Myocyte (in vitro differentiated cells): ENCODE measurements around the gene ZNF609. TPM values are rescaled to one million over a fixed set of nuclear protein-coding genes. Genes with fewer than 3 reads are reported as not detected.

Experiments used
- DNase-seq: peaks from one replicate; pipeline ENCODE4 v3.0.0-alpha.2; 2012; ENCODE audit warnings: low read depth
- total RNA-seq: library from RNA; depleted of rRNA; stranded (reverse); fragments of >200 nt; gene quantifications from 2 replicates; pipeline ENCODE4 v1.2.3, GENCODE V29; 2014

Gene ZNF609
- total RNA-seq, 1 donor from 2014 or later = 16.2 TPM

DNA sequence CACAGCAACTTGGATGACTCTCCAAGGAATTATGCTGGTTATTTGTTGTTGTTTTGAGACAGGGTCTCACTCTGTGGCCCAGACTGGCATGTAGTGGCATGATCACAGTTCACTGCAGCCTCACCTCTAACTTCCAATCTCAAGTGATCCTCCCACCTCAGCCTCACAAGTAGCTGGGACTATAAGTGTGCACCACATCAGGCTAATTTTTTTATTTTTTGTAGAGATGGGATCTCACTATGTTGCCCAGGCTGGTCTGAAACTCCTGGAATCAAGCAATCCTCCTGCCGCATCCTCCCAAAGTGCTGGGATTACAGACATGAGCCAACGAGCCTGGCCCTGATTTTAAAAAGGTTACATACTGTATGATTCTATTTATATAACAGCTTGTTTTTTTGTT lies 252.0 kb downstream of the ZNF609 start:
- DNase-seq = no peak

DNA sequence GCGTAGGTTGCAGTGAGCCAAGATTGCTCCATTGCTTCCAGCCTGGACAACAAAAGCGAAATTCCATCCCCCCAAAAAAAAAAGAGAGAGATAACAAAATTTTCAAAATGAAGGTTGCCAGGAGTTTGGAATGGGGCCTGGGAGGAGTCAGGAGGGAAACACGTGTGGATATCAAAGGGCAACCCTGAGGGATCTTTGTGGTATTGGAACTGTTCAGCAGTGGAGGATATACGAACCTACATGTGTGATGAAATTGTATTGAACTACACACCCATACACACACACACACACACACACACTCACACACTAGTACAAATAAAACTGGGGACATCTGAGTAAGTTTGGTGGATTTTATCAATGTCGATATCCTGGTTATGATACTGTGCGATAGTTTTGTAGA lies 253.2 kb downstream of the ZNF609 start:
- DNase-seq = no peak

- DNase-seq = no peak
These were observed 256.1 kb downstream of the ZNF609 start for GRCh38 chr15:64716452-64716851.

DNA sequence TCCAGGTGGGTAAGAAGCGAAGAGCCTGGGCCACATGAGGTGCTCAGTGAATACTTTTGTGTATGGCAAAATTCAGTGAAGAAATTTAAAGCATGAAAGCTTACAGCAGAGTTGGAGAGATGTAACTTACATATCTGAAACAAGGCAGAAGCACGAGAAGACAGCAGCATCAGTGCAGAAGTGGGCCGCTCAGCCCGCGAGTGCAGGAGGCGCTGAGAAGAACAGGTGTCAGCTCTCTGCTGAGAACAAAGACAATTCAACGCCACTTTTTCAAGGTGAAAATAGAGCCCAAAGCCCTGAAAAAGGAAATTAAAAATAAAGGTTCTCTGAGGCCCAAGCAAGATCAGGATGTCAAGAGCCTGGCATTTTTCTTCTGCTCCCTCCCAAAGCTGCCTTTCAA lies 256.8 kb downstream of the ZNF609 start:
- no peak for DNase-seq

DNA sequence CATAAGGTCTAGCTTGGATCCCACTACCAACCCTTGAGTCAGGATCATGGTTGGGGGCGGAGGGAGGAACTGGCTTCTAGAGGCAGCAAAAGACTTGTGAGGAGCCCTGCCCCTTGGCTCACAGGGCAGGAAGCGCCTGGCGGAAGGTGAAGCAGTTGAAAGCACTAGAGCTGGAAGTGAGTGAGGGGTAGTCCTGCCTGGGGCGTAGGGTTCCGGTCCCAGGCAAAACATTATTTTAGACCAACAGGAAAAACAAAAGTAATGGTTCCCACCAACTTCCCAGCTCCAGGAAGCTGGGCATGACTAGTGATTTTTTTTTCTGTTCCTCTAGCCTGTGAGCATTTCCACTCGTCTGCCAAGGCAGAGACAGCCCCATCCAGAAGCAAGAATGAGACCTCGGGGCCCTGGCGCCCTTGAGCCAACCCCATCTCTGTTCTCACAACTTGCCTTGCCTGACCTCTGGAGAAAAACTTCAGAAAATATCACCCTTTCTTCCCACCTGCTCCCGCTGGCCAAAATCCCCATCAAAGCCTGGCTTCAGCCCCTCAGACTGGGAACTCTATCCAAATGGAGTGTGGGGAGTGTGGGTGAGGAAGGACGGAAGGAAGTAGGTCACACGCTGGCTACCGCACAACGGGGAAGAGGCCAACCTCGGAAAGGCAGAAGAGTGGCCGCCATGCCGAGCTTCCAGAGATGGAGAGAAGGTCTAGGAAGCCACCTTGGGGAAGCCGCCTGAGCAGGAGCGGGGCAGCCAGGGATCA lies 257.5 kb downstream of the ZNF609 start:
- no peak for DNase-seq

DNA sequence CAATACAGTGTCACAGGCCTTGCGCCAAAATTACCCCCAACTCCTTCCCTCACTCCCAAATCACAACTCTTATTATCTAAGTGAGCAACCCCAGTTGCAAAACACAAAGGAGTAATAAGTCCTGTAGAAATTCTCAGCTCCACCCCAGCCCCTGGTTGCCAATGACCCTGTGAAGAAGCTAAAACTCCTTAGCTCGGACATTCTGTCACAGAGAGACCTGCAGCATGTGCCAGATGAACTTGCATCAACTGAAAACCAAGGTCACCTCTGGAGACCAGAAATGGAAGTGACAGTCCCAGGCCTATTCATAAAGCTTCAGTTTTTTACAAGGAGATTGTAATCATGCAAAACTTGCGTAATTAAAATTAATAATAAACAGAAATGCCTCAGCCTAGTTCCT lies 259.8 kb downstream of the ZNF609 start:
- no peak for DNase-seq

DNA sequence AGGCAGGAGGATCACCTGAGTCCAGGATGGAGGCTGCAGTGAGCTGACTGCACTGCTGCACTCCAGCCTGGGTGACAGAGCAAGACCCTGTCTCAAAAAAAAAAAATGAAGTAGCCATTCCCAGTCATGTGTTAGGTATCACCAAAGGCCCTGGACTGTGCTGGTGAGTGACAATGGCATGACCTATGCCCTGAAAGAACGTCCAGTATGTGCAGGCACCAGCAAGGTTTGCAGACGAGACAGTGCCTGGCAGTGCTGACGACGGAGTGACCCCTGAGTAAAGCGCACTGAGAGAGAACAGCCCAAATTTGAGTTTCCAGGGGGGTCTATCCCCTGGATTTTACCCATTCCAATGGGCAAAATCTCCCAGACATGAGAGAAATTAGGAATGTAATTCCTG lies 269.8 kb downstream of the ZNF609 start:
- DNase-seq = no peak

GRCh38 chr15:64731012-64731804 lies 270.8 kb downstream of the ZNF609 start:
- DNase-seq = peak; percentile 72

DNA sequence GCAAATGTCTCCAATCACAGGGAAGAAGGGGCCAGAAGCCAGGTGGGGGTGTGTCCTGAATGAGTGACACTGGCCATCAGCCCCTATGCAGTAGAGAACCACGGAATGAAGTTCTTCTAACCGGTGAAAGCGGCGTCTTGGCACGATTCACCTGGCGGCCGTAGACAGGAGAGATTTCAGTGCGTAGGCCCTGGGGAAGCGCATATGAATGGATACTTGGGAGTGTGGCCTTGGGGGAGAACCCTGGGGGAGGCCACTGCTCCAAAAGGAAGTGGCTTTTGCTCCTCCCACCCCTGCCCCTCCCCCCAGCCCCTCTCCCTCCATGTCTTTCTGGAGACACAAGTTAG lies 271.4 kb downstream of the ZNF609 start:
- no peak for DNase-seq

GRCh38 chr15:64732156-64732860 lies 271.9 kb downstream of the ZNF609 start:
- DNase-seq = no peak

Other genes with a start within 250 kb of the ZNF609 start
- gene CSNK1G1, start 104.4 kb upstream of the ZNF609 start, total RNA-seq = 19.3 and 22.1 TPM in 2 replicates
- gene PCLAF, start 79.1 kb upstream of the ZNF609 start, total RNA-seq = 2.7 and 4.9 TPM in 2 replicates
- 6.3 and 8.3 TPM in 2 replicates for gene TRIP4, start 72.7 kb upstream of the ZNF609 start, total RNA-seq